Kidney (tissue), 14 donors: ENCODE data around the gene TOMM7. TPM values are rescaled to one million over a fixed set of nuclear protein-coding genes. Genes with fewer than 3 reads are reported as not detected.
A peak's percentile ranks its signal among the peaks of the same experiment; 100 is the strongest.

Experiments
- DNase-seq, 5 donors: peaks; one replicate each; pipeline ENCODE4 v3.0.0-alpha.2; 2013 to 2020
- FAIRE-seq: peaks from 2 replicates; lab custom pipeline; 2012; peaks lifted over from hg19 to GRCh38; lab: Jason Lieb, UNC
- H3K27ac ChIP-seq, 2 donors: one replicate each; pipeline ENCODE4 v1.7.0; 2013; ENCODE audit warnings: low read depth in 2 of 2, low read length in 2 of 2, inconsistent platforms in 1 of 2
- H3K27me3 ChIP-seq: one replicate; pipeline ENCODE4 v1.7.1; 2013; ENCODE audit warnings: low read length, inconsistent platforms; ENCODE audit not compliant: control insufficient read depth, insufficient read depth
- H3K36me3 ChIP-seq, 3 donors: one replicate each; pipeline versions ENCODE4 v1.7.0 to v1.7.1; 2013; ENCODE audit warnings: low read length in 3 of 3, control low read depth in 1 of 3, inconsistent platforms in 1 of 3; ENCODE audit not compliant: insufficient read depth in 3 of 3, control insufficient read depth in 2 of 3
- H3K4me1 ChIP-seq, 3 donors: one replicate each; pipeline versions ENCODE4 v1.7.0 to v1.7.1; 2013; ENCODE audit warnings: low read length in 3 of 3, inconsistent platforms in 1 of 3, low read depth in 1 of 3; ENCODE audit not compliant: control insufficient read depth in 2 of 3, insufficient read depth in 2 of 3
- H3K4me3 ChIP-seq, 3 donors: one replicate each; pipeline versions ENCODE4 v1.7.0 to v1.8.1; 2013; ENCODE audit warnings: low read length in 3 of 3, control low read depth in 1 of 3, inconsistent platforms in 1 of 3
- H3K9ac ChIP-seq, 3 donors: one replicate each; pipeline versions ENCODE4 v1.7.0 to v1.7.1; 2013; ENCODE audit warnings: low read length in 3 of 3, control low read depth in 1 of 3, inconsistent platforms in 1 of 3
- H3K9me3 ChIP-seq, 3 donors: one replicate each; pipeline versions ENCODE4 v1.7.0 to v1.7.1; 2013; ENCODE audit warnings: low read length in 3 of 3, control low read depth in 1 of 3, inconsistent platforms in 1 of 3; ENCODE audit not compliant: control insufficient read depth in 2 of 3, insufficient read depth in 1 of 3
- CTCF ChIP-seq: IDR thresholded peaks from 3 replicates; pipeline ENCODE4 v1.5.1; 2012; ENCODE audit warnings: mild to moderate bottlenecking, moderate library complexity, borderline replicate concordance; ENCODE audit not compliant: insufficient read depth; ENCODE audit errors: extremely low read depth
- intact Hi-C: fragments of 100-400 bp; cut with DNase I; formaldehyde crosslinking; loops from one replicate; pipeline ENCODE4 v1.11.1; 2022
- polyA plus RNA-seq: library from polyadenylated mRNA; stranded (reverse); fragments of 350-450 nt; fragmentation: Illumina TruSeq; extraction: RNeasy Lipid Tissue Mini Kit (QIAGEN cat#74804); gene quantifications from one replicate; pipeline ENCODE4 v1.2.3, GENCODE V29; 2014; ENCODE audit warnings: low read depth, low replicate concordance; ENCODE audit not compliant: insufficient read depth
- total RNA-seq: library from RNA; stranded (reverse); fragmentation: NEBNext Ultra II Directional; extraction: Animal tissue kit (Norgen Biotek cat#: 25700); gene quantifications from one replicate; pipeline ENCODE4 v1.2.1, GENCODE V29; 2021
- donor health status: control.
- donor health status: control.
- donor health status: control.
- donor health status: control.
- donor health status: control.
- donor health status: DM: yes; HTN: yes; CAD: no.
- donor health status: Normal renal cell carcinoma (clear cell type).

Gene TOMM7
- total and polyA plus RNA-seq, 2 donors from 2014 or later = 253 to 1,227 TPM

GRCh38 chr7:22824760-22825159 lies 2.1 kb upstream of the TOMM7 start:
- H3K4me1 ChIP-seq = peaks cover 0 to 6% (median 0%) of the 10 kb centered on the region in 3 donors
- TF ChIP-seq CTCF = no peak
- no peaks in the 10 kb centered on the region for H3K9me3 ChIP-seq
- no peaks in the 10 kb centered on the region for H3K27me3 ChIP-seq
- H3K36me3 ChIP-seq = no peaks in the 10 kb centered on the region
- no peak for DNase-seq
- no peak overlapping the region for H3K9ac ChIP-seq
- H3K27ac ChIP-seq = no peak overlapping the region
- intact Hi-C loops = no loop called here
- H3K4me3 ChIP-seq = no peak overlapping the region
- FAIRE-seq = no peak

GRCh38 chr7:22823142-22823497 lies 471 bp upstream of the TOMM7 start:
- H3K4me3 ChIP-seq = peak overlapping the region; percentile 89 to 99 (median 98)
- no peak for TF ChIP-seq CTCF
- H3K9ac ChIP-seq = peak overlapping the region; percentile 33 to 98 (median 90)
- no peaks in the 10 kb centered on the region for H3K36me3 ChIP-seq
- intact Hi-C loops = no loop called here
- no peaks in the 10 kb centered on the region for H3K9me3 ChIP-seq
- H3K27me3 ChIP-seq = no peaks in the 10 kb centered on the region
- DNase-seq = no peak
- FAIRE-seq = no peak
- peak overlapping the region in 1 of 2 donors; percentile 27 for H3K27ac ChIP-seq
- peaks cover 0 to 6% (median 0%) of the 10 kb centered on the region in 3 donors for H3K4me1 ChIP-seq

GRCh38 chr7:22821702-22822485 lies 755 bp downstream of the TOMM7 start:
- Histone ChIP-seq H3K9me3 (no peaks in the 10 kb centered on the region), H3K4me3 (peak overlapping the region; percentile 89 to 99 (median 98)), H3K4me1 (peaks cover 0 to 6% (median 0%) of the 10 kb centered on the region in 3 donors), H3K9ac (peak overlapping the region; percentile 90 to 98 (median 92)), H3K36me3 (peaks cover 0 to 5% (median under 1%) of the 10 kb centered on the region in 3 donors), H3K27ac (no peak overlapping the region), H3K27me3 (no peaks in the 10 kb centered on the region)
- DNase-seq = peak in 2 of 5 donors; percentile 24 to 31
- FAIRE-seq = no peak
- intact Hi-C loops = no loop called here
- no peak for TF ChIP-seq CTCF
